Neural cell (in vitro differentiated cells): ENCODE data around the gene ATP8B3.

Experiments used
- CTCF ChIP-seq: fragments of 450-650 bp; IDR thresholded peaks from 2 replicates; pipeline ENCODE4 v1.5.1; 2014; ENCODE audit warnings: antibody characterized with exemption, mild to moderate bottlenecking, moderate library complexity; ENCODE audit not compliant: poor library complexity, severe bottlenecking
- EP300 ChIP-seq: fragments of 450-650 bp; conservative IDR thresholded peaks from 2 replicates; pipeline ENCODE4 v1.6.1; 2014; ENCODE audit warnings: antibody characterized with exemption, mild to moderate bottlenecking, moderate library complexity; ENCODE audit not compliant: poor library complexity, severe bottlenecking
- REST ChIP-seq: IDR thresholded peaks from 2 replicates; pipeline ENCODE4 v1.6.1; 2012; ENCODE audit warnings: borderline replicate concordance

GRCh38 chr19:1752757-1753728, 59.0 kb downstream of the ATP8B3 start, which contains the start of gene ONECUT3:
- TF ChIP-seq CTCF, result no peak
- TF ChIP-seq REST, result no peak
- TF ChIP-seq EP300, result no peak
